ENCODE measurements around the gene DNAJB4. TPM values are rescaled to one million over a fixed set of nuclear protein-coding genes. Genes with fewer than 3 reads are reported as not detected.
A peak's percentile ranks its signal among the peaks of the same experiment; 100 is the strongest.

Gene DNAJB4
- total RNA-seq, 1 experiment from 2014 or later = 28.5 TPM

DNA sequence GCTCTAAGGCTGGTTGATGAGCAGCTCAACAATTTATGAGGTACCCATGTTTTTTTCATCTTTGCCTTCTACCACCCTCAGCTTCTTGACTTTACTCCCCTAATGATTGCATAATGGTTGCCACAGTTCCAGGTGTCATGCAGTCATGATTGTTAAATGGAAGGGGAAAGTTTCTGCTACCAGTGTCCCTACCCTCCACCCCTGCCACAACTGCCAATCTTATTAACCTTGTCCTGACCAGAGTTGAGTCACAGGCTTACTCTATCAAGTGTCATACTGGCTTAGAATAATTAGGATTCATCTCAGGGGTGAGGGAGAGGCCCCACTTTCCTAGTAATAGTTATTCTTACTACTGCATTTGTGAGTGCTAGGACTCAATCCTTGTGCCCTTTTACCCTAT, 17.9 kb upstream of the DNAJB4 start:
- intact Hi-C loops (cut with micrococcal nuclease) = no loop called here
- Mint-ChIP-seq H3K9me3 (ENCODE audit: unreplicated experiment) (no peaks in the 10 kb centered on the region), H3K4me1 (ENCODE audit: insufficient read depth, unreplicated experiment) (peaks cover 38% of the 10 kb centered on the region), H3K4me3 (ENCODE audit: unreplicated experiment) (no peak overlapping the region), H3K36me3 (ENCODE audit: insufficient read depth, unreplicated experiment) (peaks cover 31% of the 10 kb centered on the region), H3K27me3 (ENCODE audit: insufficient read depth, unreplicated experiment) (no peaks in the 10 kb centered on the region), H3K27ac (ENCODE audit: low read depth, unreplicated experiment) (no peak overlapping the region)
- TF ChIP-seq, protein P1, sequence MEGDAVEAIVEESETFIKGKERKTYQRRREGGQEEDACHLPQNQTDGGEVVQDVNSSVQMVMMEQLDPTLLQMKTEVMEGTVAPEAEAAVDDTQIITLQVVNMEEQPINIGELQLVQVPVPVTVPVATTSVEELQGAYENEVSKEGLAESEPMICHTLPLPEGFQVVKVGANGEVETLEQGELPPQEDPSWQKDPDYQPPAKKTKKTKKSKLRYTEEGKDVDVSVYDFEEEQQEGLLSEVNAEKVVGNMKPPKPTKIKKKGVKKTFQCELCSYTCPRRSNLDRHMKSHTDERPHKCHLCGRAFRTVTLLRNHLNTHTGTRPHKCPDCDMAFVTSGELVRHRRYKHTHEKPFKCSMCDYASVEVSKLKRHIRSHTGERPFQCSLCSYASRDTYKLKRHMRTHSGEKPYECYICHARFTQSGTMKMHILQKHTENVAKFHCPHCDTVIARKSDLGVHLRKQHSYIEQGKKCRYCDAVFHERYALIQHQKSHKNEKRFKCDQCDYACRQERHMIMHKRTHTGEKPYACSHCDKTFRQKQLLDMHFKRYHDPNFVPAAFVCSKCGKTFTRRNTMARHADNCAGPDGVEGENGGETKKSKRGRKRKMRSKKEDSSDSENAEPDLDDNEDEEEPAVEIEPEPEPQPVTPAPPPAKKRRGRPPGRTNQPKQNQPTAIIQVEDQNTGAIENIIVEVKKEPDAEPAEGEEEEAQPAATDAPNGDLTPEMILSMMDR (IDR thresholded peaks at IDR 0.05; ENCODE audit: unreplicated experiment) = no peak
- no TSS peak for BruUV-seq (replicated peaks)
- CTCF ChIA-PET = no interaction called here
- POLR2A ChIA-PET = interaction anchor here (1.7 to 5.5 kb wide), 2 partner anchors 7 to 18 kb away, joined by 7 to 52 read pairs; partner anchors contain the start of genes DNAJB4 and FUBP1
- DNase-seq (ENCODE audit: unreplicated experiment) = no peak

DNA sequence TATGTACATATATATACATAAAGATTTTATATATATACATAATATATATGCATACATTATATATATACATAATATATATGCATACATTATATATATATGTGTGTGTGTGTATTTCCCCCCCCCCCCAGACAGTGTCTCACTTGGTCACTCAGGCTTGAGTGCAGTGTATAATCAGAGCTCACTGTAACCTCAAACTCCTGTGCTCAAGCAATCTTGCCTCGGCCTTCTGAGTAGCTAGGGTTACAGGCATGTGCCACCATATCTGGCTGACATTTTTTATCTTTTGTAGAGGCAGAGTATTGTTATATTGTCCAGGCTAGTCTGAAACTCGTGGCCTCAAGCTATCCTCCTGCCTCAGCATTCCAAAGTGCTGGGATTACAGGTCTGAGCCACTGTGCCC, 16.8 kb upstream of the DNAJB4 start:
- no TSS peak for BruUV-seq (replicated peaks)
- POLR2A ChIA-PET = interaction anchor here (2.0 to 5.5 kb wide), 2 partner anchors 8 to 15 kb away, joined by 8 to 52 read pairs; partner anchors contain the start of gene FUBP1
- CTCF ChIA-PET = interaction anchor here (0.6 to 0.9 kb wide), 2 partner anchors 35 to 127 kb away, joined by 4 to 5 read pairs; no protein-coding TSS in a partner anchor

DNA sequence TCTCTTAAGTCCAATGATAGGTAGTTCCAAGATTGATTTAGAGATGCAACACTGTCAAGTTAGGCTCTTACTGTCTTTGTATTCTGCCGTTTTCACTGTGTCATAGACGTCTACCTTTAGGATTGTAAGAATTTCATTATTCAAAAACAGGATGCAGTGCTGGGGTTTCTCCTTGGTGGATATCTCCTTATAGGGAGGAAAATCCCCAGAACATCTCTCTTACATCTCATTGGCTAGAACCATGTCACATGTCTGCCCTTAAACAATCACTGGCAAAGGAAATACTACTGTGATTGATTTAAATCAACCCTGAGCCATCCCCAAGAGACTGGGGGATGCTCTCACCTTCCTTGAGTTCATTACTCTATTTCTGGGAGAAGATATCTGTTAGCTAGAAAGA, 15.0 kb upstream of the DNAJB4 start:
- ChIA-PET POLR2A (interaction anchor here (0.6 to 5.5 kb wide), 6 partner anchors 9 to 124 kb away, joined by 3 to 52 read pairs (median 8); partner anchors contain the start of genes DNAJB4 and FUBP1), CTCF (interaction anchor here (0.8 to 1.3 kb wide), 3 partner anchors 12 to 121 kb away, joined by 3 to 6 read pairs (median 5); no protein-coding TSS in a partner anchor)
- intact Hi-C loops (cut with micrococcal nuclease) = no loop called here
- BruUV-seq (replicated peaks) = no TSS peak
- DNase-seq (ENCODE audit: unreplicated experiment) = no peak
- no peak overlapping the region for H3K4me3 Mint-ChIP-seq (ENCODE audit: unreplicated experiment)
- H3K36me3 Mint-ChIP-seq (ENCODE audit: insufficient read depth, unreplicated experiment) = peaks cover 38% of the 10 kb centered on the region
- no peaks in the 10 kb centered on the region for H3K9me3 Mint-ChIP-seq (ENCODE audit: unreplicated experiment)
- peaks cover 34% of the 10 kb centered on the region for H3K4me1 Mint-ChIP-seq (ENCODE audit: insufficient read depth, unreplicated experiment)
- no peaks in the 10 kb centered on the region for H3K27me3 Mint-ChIP-seq (ENCODE audit: insufficient read depth, unreplicated experiment)
- no peak overlapping the region for H3K27ac Mint-ChIP-seq (ENCODE audit: low read depth, unreplicated experiment)
- TF ChIP-seq, protein P1 (IDR thresholded peaks at IDR 0.05; ENCODE audit: unreplicated experiment) = no peak

More for the DNA sequence above, 16.8 kb upstream of the DNAJB4 start:
- Mint-ChIP-seq H3K27me3 (ENCODE audit: insufficient read depth, unreplicated experiment) (no peaks in the 10 kb centered on the region), H3K9me3 (ENCODE audit: unreplicated experiment) (no peaks in the 10 kb centered on the region), H3K36me3 (ENCODE audit: insufficient read depth, unreplicated experiment) (peaks cover 31% of the 10 kb centered on the region), H3K4me3 (ENCODE audit: unreplicated experiment) (no peak overlapping the region), H3K4me1 (ENCODE audit: insufficient read depth, unreplicated experiment) (peaks cover 37% of the 10 kb centered on the region), H3K27ac (ENCODE audit: low read depth, unreplicated experiment) (peak overlapping the region; percentile 41)
- intact Hi-C loops (cut with micrococcal nuclease) = no loop called here
- TF ChIP-seq, protein P1 (IDR thresholded peaks at IDR 0.05; ENCODE audit: unreplicated experiment) = no peak
- no peak for DNase-seq (ENCODE audit: unreplicated experiment)

DNA sequence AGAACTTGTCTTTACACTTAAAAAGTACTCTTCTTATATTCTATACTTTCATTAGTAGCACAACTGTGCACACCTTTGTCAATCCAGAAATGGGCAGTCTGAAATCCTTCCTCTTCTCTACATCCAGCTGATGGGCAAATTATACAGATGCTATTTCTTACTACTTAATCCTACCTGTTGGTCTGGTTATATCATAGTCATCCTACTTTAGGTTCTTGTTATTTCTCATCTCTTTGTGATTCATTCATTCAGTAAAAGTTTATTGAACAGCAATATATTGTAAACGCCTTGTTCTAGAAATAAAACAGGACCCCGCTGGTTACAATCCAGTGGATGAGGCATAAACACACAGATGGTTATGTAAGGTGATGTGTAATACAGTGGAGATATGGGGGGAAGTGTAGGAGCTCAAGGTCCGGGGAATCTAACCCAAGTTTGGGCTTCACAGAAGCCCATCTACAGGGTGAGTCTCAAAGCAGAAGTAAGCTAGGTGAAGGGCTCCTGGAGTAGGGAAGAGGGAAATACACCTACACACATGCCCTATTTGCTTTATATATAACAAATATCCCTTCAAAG, 14.0 kb upstream of the DNAJB4 start:
- Mint-ChIP-seq H3K27me3 (ENCODE audit: insufficient read depth, unreplicated experiment) (no peaks in the 10 kb centered on the region), H3K27ac (ENCODE audit: low read depth, unreplicated experiment) (peak overlapping the region; percentile 10), H3K4me1 (ENCODE audit: insufficient read depth, unreplicated experiment) (peaks cover 31% of the 10 kb centered on the region), H3K4me3 (ENCODE audit: unreplicated experiment) (no peak overlapping the region), H3K36me3 (ENCODE audit: insufficient read depth, unreplicated experiment) (peaks cover 35% of the 10 kb centered on the region), H3K9me3 (ENCODE audit: unreplicated experiment) (no peaks in the 10 kb centered on the region)
- no TSS peak for BruUV-seq (replicated peaks)
- intact Hi-C loops (cut with micrococcal nuclease) = no loop called here
- DNase-seq (ENCODE audit: unreplicated experiment) = no peak
- CTCF ChIA-PET = interaction anchor here (0.6 to 1.3 kb wide), 3 partner anchors 11 to 15 kb away, joined by 4 to 6 read pairs (median 5); no protein-coding TSS in a partner anchor
- POLR2A ChIA-PET = interaction anchor here (0.7 to 5.5 kb wide), 5 partner anchors 11 to 141 kb away, joined by 3 to 52 read pairs (median 7); partner anchors contain the start of genes DNAJB4 and FUBP1
- TF ChIP-seq, protein P1 (IDR thresholded peaks at IDR 0.05; ENCODE audit: unreplicated experiment) = no peak
